MM.1S (cell line): Measurements from ENCODE around the gene TEX264.

Experiments
- CTCF ChIP-seq: fragments of 300-600 bp; sonication (generic); IDR thresholded peaks from 2 replicates; pipeline ENCODE4 v1.5.1; 2016; ENCODE audit warnings: antibody characterized with exemption, low read length, mixed read lengths
- EZH2phosphoT487 ChIP-seq: fragments of 300-600 bp; sonication (generic); IDR thresholded peaks from 2 replicates; pipeline ENCODE4 v1.6.1; 2018; ENCODE audit warnings: antibody characterized with exemption, low read length

- TF ChIP-seq CTCF, result no peak
- TF ChIP-seq EZH2phosphoT487, result no peak
Measured at GRCh38 chr3:51716805-51717204, 45.8 kb downstream of the TEX264 start.
